Activated naive CD4-positive, alpha-beta T cell treated with anti-CD3 and anti-CD28 coated beads, Interleukin-2, amount 10 ng/mL, durations not matched to agents 7 days and 5 days (primary cell): Measurements from ENCODE around the gene CHST6.
"Not testable (repeated sequence)": the region's sequence is repeated elsewhere in the genome, so short reads cannot be mapped to it uniquely, and the experiment has no call there.

Source experiments
- CTCF ChIA-PET: fragments of 350-600 bp; sonication (Branson Sonifier 250); formaldehyde crosslinking; loops from one replicate; lab custom pipeline; 2021; ENCODE audit warnings: antibody characterized with exemption; lab: Charles Lee
- DNase-seq: peaks from one replicate; pipeline ENCODE4 v3.0.0-alpha.2; 2020
- H3K27ac Mint-ChIP-seq: one replicate; pipeline ENCODE4 v1.8.0; 2021; ENCODE audit warnings: mild to moderate bottlenecking, moderate library complexity, mixed read lengths
- H3K27me3 Mint-ChIP-seq: one replicate; pipeline ENCODE4 v1.8.0; 2021; ENCODE audit warnings: mild to moderate bottlenecking, mixed read lengths
- H3K36me3 Mint-ChIP-seq: one replicate; pipeline ENCODE4 v1.8.0; 2021; ENCODE audit warnings: mixed read lengths
- H3K4me1 Mint-ChIP-seq: one replicate; pipeline ENCODE4 v1.8.0; 2021; ENCODE audit warnings: mixed read lengths
- H3K4me3 Mint-ChIP-seq: one replicate; pipeline ENCODE4 v1.8.0; 2021; ENCODE audit warnings: mild to moderate bottlenecking, moderate library complexity, mixed read lengths
- H3K9me3 Mint-ChIP-seq: one replicate; pipeline ENCODE4 v1.8.0; 2021; ENCODE audit warnings: mixed read lengths

The CHST6 gene

DNA sequence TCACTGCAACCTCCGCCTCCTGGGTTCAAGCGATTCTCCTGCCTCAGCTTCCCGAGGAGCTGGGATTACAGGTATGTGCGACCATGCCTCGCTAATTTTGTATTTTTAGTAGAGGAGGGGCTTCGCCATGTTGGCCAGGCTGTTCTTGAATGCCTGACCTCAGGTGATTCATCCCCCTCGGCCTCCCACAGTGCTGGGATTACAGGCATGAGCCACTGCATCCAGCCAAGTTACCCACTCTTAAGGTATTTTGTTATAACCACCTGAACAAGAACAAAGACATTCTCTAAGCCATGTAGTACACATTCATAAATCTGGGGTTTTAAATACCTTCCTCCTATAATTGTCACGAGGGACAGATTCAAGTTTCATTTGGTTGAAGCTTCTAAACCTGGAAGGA lies 18.4 kb downstream of the CHST6 start:
- Mint-ChIP-seq H3K4me3 (no peak overlapping the region), H3K4me1 (no peaks in the 10 kb centered on the region), H3K36me3 (no peaks in the 10 kb centered on the region), H3K27ac (no peak overlapping the region), H3K27me3 (peaks cover 16% of the 10 kb centered on the region), H3K9me3 (no peaks in the 10 kb centered on the region)
- CTCF ChIA-PET: interaction anchor here (0.7 to 0.9 kb wide), 4 partner anchors 12 to 287 kb away, joined by 3 to 7 read pairs (median 3); no protein-coding TSS in a partner anchor
- DNase-seq: no peak

DNA sequence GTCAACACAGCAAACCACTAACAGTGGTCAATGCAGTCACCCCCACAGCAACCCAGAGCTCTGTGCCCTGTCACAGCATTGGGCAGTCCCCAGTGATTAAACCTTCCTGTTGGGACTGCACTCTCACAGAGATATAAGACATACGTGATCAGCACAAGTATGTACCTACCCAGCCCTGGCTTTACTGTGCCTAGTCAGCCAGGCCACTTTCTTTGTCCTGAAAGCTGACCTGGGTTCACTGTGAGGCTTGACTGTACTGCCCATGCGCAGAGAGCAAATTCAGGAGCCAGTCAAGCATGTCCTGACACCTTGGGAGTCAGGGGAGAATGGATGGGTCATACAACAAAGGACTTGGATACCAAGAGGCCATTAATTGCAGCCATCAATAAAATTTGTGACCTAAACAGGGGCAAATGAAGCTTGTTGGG lies 19.8 kb downstream of the CHST6 start:
- Mint-ChIP-seq H3K36me3 (no peaks in the 10 kb centered on the region), H3K27me3 (peaks cover 16% of the 10 kb centered on the region), H3K4me3 (no peak overlapping the region), H3K9me3 (no peaks in the 10 kb centered on the region), H3K4me1 (no peaks in the 10 kb centered on the region), H3K27ac (no peak overlapping the region)
- CTCF ChIA-PET: interaction anchor here (1.1 kb wide), 1 partner anchor 10 kb away, joined by 6 read pairs; the partner anchor contains the start of gene TMEM170A
- no peak for DNase-seq

DNA sequence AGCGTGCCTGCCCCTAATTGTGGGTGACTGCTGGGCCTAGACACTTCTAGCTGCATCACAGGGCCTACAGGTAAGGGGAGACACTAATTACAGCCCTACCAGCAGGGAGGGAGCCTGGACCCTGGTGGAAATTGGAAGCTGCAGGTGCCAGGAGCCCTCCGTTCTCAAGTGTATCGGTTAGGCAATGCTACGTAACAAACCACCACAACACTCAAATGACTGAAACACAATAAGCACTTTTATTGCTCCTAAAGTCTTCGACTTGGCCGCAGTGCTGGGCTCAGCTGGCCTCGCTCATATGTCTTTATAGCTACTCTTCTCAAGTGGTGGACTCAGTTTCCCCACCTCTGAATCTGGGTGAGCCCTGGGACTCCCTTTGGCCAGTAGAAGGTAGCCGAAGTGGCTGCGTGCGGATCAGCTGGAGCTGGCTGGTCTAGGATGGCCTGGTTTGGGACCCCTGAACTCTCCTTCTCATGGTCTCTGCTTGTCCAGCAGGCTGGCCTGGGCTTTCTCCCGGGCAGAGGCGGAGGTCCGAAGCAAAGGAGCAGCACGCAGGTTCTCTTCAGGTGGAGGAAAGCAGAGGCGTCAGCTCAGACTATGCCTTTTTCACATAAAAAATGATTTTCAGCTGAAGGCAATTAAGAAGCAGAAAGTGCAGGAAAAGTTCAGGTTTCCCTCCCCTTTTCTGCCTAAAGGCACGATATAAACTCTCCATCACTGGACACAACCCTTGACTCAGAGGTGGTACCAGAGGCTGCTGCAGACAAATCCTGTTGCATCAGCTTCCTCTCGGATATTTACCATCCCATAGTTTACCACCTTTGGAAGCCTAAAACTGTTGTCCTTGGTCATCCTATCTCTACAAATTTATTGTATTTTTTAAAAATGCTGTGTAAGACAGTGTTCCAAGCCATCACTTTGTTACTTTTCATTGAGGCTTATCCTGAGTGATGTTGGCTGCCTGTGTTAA lies 22.0 kb downstream of the CHST6 start:
- no peak for DNase-seq
- Mint-ChIP-seq H3K9me3 (no peaks in the 10 kb centered on the region), H3K4me1 (no peaks in the 10 kb centered on the region), H3K27ac (no peak overlapping the region), H3K36me3 (no peaks in the 10 kb centered on the region), H3K4me3 (no peak overlapping the region), H3K27me3 (peaks cover 16% of the 10 kb centered on the region)
- CTCF ChIA-PET: interaction anchor here (0.8 to 4.1 kb wide), 9 partner anchors 9 to 292 kb away, joined by 3 to 32 read pairs (median 11); partner anchors contain the start of gene ADAT1

DNA sequence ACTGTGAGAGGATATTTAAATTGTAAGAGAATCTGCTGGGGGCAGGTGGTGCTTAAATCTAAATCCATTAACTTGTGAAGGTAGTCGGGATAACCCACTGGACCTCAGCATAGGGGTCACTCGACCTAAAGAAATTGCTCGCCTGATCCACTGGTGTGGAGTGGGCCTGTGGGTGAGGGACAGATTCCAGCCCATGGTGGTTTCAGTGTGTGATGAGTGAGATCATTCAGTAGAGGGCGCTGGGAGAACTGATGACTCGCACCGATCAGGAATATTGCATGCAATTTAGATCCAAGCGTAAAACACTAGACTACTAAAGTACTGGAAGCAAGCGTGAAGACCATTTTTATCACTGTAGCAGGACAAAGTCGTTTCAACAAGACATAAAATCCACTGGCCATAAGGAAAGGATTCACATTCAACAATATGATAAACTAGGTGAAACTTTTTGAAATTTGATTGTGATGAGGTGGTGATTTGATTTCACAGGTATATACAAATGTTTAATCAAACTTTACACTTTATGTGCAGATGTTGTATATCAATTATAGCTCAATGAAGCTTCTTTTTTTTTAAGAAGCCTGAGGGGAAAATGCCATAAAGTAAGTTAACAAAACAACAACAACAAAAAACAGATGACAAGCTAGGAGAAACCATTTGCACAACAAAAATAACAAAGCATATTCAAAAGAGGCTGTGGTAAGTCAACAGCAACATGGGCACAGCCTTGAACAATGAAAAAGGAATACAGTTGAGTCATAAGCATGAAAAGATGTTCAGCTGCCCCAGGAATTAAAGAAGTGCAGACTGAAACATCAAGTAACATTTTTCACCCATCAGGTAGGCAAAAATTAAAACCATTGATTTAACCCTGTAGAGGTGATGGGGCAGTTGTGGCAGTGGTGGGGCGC lies 23.3 kb downstream of the CHST6 start:
- CTCF ChIA-PET: interaction anchor here (0.7 to 4.1 kb wide), 15 partner anchors 10 to 293 kb away, joined by 3 to 32 read pairs (median 7); partner anchors contain the start of genes ADAT1 and TMEM231
- Mint-ChIP-seq H3K27ac (no peak overlapping the region), H3K27me3 (peaks cover 6% of the 10 kb centered on the region), H3K36me3 (no peaks in the 10 kb centered on the region), H3K4me3 (no peak overlapping the region), H3K9me3 (no peaks in the 10 kb centered on the region), H3K4me1 (no peaks in the 10 kb centered on the region)
- peak; percentile 54 for DNase-seq

- H3K4me1 Mint-ChIP-seq: peaks cover 23% of the 10 kb centered on the region
- H3K27me3 Mint-ChIP-seq: no peaks in the 10 kb centered on the region
- H3K36me3 Mint-ChIP-seq: peaks cover 4% of the 10 kb centered on the region
- no peaks in the 10 kb centered on the region for H3K9me3 Mint-ChIP-seq
- H3K4me3 Mint-ChIP-seq: no peak overlapping the region
- DNase-seq: no peak
- no peak overlapping the region for H3K27ac Mint-ChIP-seq
- CTCF ChIA-PET: interaction anchor here (2.5 kb wide), 1 partner anchor 267 kb away, joined by 13 read pairs; no protein-coding TSS in a partner anchor
Observed at GRCh38 chr16:75466760-75467159, 28.5 kb downstream of the CHST6 start.

GRCh38 chr16:75464122-75464918 lies 30.9 kb downstream of the CHST6 start, which contains the start of gene TMEM170A:
Gene TMEM170A, minus strand, starts transcription at chr16:75464689. Its CDS starts 89 bp downstream, at chr16:75464600.
- H3K27me3 Mint-ChIP-seq: no peaks in the 10 kb centered on the region
- peaks cover 43% of the 10 kb centered on the region for H3K4me1 Mint-ChIP-seq
- peak within 1 kb of the TSS; percentile 84 for H3K4me3 Mint-ChIP-seq
- DNase-seq: peak; percentile 99
- H3K9me3 Mint-ChIP-seq: no peaks in the 10 kb centered on the region
- H3K27ac Mint-ChIP-seq: peak within 1 kb of the TSS; percentile 94
- CTCF ChIA-PET: interaction anchor here (0.7 to 2.5 kb wide), 25 partner anchors 11 to 266 kb away, joined by 3 to 13 read pairs (median 4); partner anchors contain the start of genes CFDP1 and TMEM231
- H3K36me3 Mint-ChIP-seq: peaks cover 17% of the 10 kb centered on the region

GRCh38 chr16:75463389-75464121 lies 31.7 kb downstream of the CHST6 start:
- Mint-ChIP-seq H3K36me3 (peaks cover 17% of the 10 kb centered on the region), H3K27ac (peak overlapping the region; percentile 90), H3K4me1 (peaks cover 43% of the 10 kb centered on the region), H3K4me3 (peak overlapping the region; percentile 84)
- DNase-seq, H3K27me3 Mint-ChIP-seq, H3K9me3 Mint-ChIP-seq: not testable (repeated sequence)
- CTCF ChIA-PET: interaction anchor here (0.9 to 2.2 kb wide), 7 partner anchors 17 to 264 kb away, joined by 3 to 9 read pairs (median 3); partner anchors contain the start of gene CFDP1

DNA sequence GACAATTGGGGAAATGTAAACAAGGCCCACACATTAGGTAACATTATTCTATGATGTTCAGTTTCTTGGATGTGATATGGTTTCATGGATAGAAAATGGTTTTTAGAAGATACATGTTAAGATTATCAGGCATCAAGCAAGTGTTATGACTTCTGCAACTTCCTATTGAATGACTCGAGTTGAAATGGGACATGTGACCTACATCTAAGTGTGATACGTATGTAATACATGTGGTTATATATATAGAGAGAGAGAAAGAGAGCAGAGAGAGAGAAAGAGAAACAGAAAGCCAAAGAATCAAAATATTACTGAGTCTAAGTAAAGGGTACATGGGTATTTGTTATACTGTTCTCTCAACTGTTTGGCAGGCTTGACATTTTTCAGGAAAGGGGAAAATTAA lies 32.4 kb downstream of the CHST6 start:
- no peak for DNase-seq
- Mint-ChIP-seq H3K36me3 (peaks cover 17% of the 10 kb centered on the region), H3K27me3 (no peaks in the 10 kb centered on the region), H3K4me3 (peak overlapping the region; percentile 84), H3K27ac (peak overlapping the region; percentile 90), H3K4me1 (peaks cover 43% of the 10 kb centered on the region), H3K9me3 (no peaks in the 10 kb centered on the region)
- CTCF ChIA-PET: no interaction called here

DNA sequence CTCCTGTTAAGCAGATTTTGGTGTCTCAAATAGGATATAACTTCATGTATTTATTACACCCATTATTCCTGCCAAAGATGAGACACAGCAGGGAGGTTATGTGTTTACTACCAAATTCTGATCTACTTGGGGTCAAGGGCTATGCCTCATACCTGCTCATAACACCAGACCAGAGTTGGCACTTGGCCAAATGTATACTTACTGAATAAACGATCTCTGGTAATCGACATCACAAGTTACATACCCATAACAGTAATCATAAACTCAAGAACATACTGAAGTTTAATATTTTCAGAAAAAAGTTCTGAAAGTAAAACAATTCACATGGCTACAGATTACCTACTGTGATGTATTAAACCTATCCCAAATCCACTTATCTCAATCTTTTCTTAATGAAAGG lies 33.7 kb downstream of the CHST6 start:
- H3K4me3 Mint-ChIP-seq: no peak overlapping the region
- no peaks in the 10 kb centered on the region for H3K9me3 Mint-ChIP-seq
- peaks cover 43% of the 10 kb centered on the region for H3K4me1 Mint-ChIP-seq
- H3K27ac Mint-ChIP-seq: peak overlapping the region; percentile 42
- CTCF ChIA-PET: no interaction called here
- peaks cover 17% of the 10 kb centered on the region for H3K36me3 Mint-ChIP-seq
- H3K27me3 Mint-ChIP-seq: no peaks in the 10 kb centered on the region
- DNase-seq: no peak

- H3K4me3 Mint-ChIP-seq: no peak overlapping the region
- H3K4me1 Mint-ChIP-seq: peaks cover 43% of the 10 kb centered on the region
- CTCF ChIA-PET: no interaction called here
- peaks cover 17% of the 10 kb centered on the region for H3K36me3 Mint-ChIP-seq
- no peaks in the 10 kb centered on the region for H3K27me3 Mint-ChIP-seq
- no peak overlapping the region for H3K27ac Mint-ChIP-seq
- DNase-seq: no peak
- H3K9me3 Mint-ChIP-seq: no peaks in the 10 kb centered on the region
Observed at GRCh38 chr16:75460446-75460845, 34.8 kb downstream of the CHST6 start.

DNA sequence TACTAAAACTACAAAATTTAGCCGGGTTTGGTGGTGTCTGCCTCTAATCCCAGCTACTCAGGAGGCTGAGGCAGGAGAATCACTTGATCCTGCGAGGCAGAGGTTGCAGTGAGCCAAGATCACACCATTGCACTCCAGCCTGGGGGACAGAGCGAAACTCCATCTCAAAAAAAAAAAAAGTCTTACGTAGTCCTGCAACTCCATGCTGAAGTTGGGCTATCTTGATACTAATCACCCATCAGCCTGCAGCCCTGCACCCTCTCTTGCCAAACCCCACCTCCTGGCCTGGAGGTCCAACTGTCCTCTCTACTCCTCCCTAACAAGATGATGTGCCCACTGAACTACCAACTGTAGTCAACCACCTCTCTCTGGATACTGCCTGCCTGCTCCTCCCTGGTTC lies 35.5 kb downstream of the CHST6 start:
- no peaks in the 10 kb centered on the region for H3K9me3 Mint-ChIP-seq
- no peak for DNase-seq
- peaks cover 40% of the 10 kb centered on the region for H3K4me1 Mint-ChIP-seq
- peaks cover 17% of the 10 kb centered on the region for H3K36me3 Mint-ChIP-seq
- H3K4me3 Mint-ChIP-seq: no peak overlapping the region
- no peak overlapping the region for H3K27ac Mint-ChIP-seq
- CTCF ChIA-PET: no interaction called here
- H3K27me3 Mint-ChIP-seq: no peaks in the 10 kb centered on the region

DNA sequence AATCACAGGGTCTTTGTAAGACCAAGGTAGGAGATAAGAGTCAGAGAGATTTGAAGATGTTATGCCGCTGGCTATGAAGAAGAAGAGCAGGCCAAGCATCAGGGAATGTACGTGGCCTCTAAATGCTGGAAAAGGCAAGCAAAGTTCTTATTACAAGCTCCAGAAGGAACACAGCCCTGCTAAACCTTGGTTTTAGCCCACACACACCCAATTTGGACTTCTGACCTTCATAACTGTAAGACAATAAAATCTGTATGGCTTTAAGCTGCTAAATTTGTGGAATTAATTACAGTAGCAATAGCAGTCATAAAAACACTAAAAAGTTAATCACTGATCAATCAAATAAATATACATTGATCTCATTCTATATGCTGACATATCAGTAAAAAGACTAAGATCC lies 36.8 kb downstream of the CHST6 start:
- Mint-ChIP-seq H3K9me3 (no peaks in the 10 kb centered on the region), H3K4me3 (no peak overlapping the region), H3K27me3 (no peaks in the 10 kb centered on the region), H3K27ac (no peak overlapping the region), H3K4me1 (peaks cover 37% of the 10 kb centered on the region), H3K36me3 (peaks cover 13% of the 10 kb centered on the region)
- CTCF ChIA-PET: interaction anchor here (1.5 kb wide), 1 partner anchor 14 kb away, joined by 3 read pairs; no protein-coding TSS in a partner anchor
- no peak for DNase-seq
